A549 (cell line): Measurements from ENCODE around the gene RCSD1.

Experiments
- EP300 ChIP-seq, 2 experiments: fragments of >200 bp; sonication (Bioruptor Twin); formaldehyde crosslinking; IDR thresholded peaks; 2 replicates in 1 of 2; 3 replicates in 1 of 2; pipeline ENCODE4 v1.6.1; 2016 to 2017
- JUN ChIP-seq, 2 experiments: fragments of >200 bp; sonication (Bioruptor Twin); formaldehyde crosslinking; IDR thresholded peaks; 2 replicates in 1 of 2; 3 replicates in 1 of 2; pipeline ENCODE4 v1.6.1; 2016 to 2017
- JUNB ChIP-seq: fragments of >200 bp; sonication (Bioruptor Twin); formaldehyde crosslinking; IDR thresholded peaks from 2 replicates; pipeline ENCODE4 v1.6.1; 2016
- POLR2A ChIP-seq: IDR thresholded peaks from 2 replicates; pipeline ENCODE4 v1.6.1; 2012; ENCODE audit warnings: mild to moderate bottlenecking, low read length
- TF ChIP-seq, protein P1 (sequence below): IDR thresholded peaks from 2 replicates; pipeline ENCODE4 v1.6.1; 2012
- TF ChIP-seq, protein P2 (sequence below): fragments of >200 bp; sonication (Bioruptor Twin); formaldehyde crosslinking; IDR thresholded peaks from 3 replicates; pipeline ENCODE4 v1.5.1; 2016

DNA sequence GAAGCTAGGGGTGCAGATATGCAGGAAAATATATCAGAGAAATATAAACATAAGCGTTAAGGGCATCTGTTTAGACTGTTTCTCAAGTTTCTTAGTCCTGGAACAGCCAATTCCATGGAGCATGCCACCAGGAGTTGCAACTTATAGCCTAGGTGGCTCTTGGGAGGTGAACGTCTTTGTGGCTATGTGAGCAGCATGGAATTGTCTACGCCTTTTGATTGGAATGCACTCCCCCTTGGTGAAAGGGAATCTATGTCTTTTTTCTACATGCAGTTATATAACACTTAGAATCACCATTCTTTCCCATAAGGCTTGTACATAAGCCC is 12.4 kb downstream of the RCSD1 start:
- TF ChIP-seq, protein P1, sequence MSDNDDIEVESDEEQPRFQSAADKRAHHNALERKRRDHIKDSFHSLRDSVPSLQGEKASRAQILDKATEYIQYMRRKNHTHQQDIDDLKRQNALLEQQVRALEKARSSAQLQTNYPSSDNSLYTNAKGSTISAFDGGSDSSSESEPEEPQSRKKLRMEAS, result no peak
- TF ChIP-seq JUN (IDR thresholded peaks at IDR 0.05), result no peak
- TF ChIP-seq, protein P2, sequence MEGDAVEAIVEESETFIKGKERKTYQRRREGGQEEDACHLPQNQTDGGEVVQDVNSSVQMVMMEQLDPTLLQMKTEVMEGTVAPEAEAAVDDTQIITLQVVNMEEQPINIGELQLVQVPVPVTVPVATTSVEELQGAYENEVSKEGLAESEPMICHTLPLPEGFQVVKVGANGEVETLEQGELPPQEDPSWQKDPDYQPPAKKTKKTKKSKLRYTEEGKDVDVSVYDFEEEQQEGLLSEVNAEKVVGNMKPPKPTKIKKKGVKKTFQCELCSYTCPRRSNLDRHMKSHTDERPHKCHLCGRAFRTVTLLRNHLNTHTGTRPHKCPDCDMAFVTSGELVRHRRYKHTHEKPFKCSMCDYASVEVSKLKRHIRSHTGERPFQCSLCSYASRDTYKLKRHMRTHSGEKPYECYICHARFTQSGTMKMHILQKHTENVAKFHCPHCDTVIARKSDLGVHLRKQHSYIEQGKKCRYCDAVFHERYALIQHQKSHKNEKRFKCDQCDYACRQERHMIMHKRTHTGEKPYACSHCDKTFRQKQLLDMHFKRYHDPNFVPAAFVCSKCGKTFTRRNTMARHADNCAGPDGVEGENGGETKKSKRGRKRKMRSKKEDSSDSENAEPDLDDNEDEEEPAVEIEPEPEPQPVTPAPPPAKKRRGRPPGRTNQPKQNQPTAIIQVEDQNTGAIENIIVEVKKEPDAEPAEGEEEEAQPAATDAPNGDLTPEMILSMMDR, result no peak
- TF ChIP-seq EP300 (IDR thresholded peaks at IDR 0.05), result no peak
- TF ChIP-seq POLR2A, result no peak
- TF ChIP-seq JUNB, result no peak
